ENCODE results near the gene SYNE4.

- TF ChIP-seq, protein P1, sequence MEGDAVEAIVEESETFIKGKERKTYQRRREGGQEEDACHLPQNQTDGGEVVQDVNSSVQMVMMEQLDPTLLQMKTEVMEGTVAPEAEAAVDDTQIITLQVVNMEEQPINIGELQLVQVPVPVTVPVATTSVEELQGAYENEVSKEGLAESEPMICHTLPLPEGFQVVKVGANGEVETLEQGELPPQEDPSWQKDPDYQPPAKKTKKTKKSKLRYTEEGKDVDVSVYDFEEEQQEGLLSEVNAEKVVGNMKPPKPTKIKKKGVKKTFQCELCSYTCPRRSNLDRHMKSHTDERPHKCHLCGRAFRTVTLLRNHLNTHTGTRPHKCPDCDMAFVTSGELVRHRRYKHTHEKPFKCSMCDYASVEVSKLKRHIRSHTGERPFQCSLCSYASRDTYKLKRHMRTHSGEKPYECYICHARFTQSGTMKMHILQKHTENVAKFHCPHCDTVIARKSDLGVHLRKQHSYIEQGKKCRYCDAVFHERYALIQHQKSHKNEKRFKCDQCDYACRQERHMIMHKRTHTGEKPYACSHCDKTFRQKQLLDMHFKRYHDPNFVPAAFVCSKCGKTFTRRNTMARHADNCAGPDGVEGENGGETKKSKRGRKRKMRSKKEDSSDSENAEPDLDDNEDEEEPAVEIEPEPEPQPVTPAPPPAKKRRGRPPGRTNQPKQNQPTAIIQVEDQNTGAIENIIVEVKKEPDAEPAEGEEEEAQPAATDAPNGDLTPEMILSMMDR (IDR thresholded peaks at IDR 0.05) = no peak
- TF ChIP-seq EZH2 (IDR thresholded peaks at IDR 0.05) = no peak
Measured at GRCh38 chr19:35975608-35976214, 32.9 kb downstream of the SYNE4 start.
